NCI-H2171 treated with DMSO at 0.1 percent for 48 hours (cell line): ENCODE measurements around the gene CISD3.

Source experiments
- DNase-seq: peaks from one replicate; lab custom pipeline; 2025; lab: John Stamatoyannopoulos, UW

CISD3 gene

GRCh38 chr17:38729886-38730525, at the start of gene CISD3:
Gene CISD3, plus strand, starts transcription at chr17:38730341. Its CDS starts 18 bp downstream, at chr17:38730359.
- DNase-seq: peak; percentile 81

GRCh38 chr17:38681096-38681495, 49.0 kb upstream of the CISD3 start:
- no peak for DNase-seq

- DNase-seq: no peak
These were observed 44.6 kb upstream of the CISD3 start for GRCh38 chr17:38685491-38685890.

- no peak for DNase-seq
These were observed 42.9 kb upstream of the CISD3 start for GRCh38 chr17:38687286-38687685.

- no peak for DNase-seq
These were observed 39.8 kb upstream of the CISD3 start for GRCh38 chr17:38690386-38690785.

GRCh38 chr17:38691154-38691553, 39.0 kb upstream of the CISD3 start:
- no peak for DNase-seq

- DNase-seq: no peak
These were observed 36.3 kb upstream of the CISD3 start for GRCh38 chr17:38693700-38694329.

- DNase-seq: peak; percentile 46
These were observed 32.9 kb upstream of the CISD3 start for GRCh38 chr17:38697061-38697820.

- DNase-seq: no peak
These were observed 31.4 kb upstream of the CISD3 start for GRCh38 chr17:38698760-38699159.

- peak; percentile 34 for DNase-seq
These were observed 28.5 kb upstream of the CISD3 start for GRCh38 chr17:38701504-38702165.

- peak; percentile 60 for DNase-seq
These were observed 27.8 kb upstream of the CISD3 start for GRCh38 chr17:38702166-38702915.

- DNase-seq: no peak
These were observed 27.0 kb upstream of the CISD3 start for GRCh38 chr17:38702916-38703741.

GRCh38 chr17:38703742-38704605, 26.2 kb upstream of the CISD3 start:
- DNase-seq: peak; percentile 48

- DNase-seq: peak; percentile 71
These were observed 25.3 kb upstream of the CISD3 start, which contains the start of gene MLLT6 for GRCh38 chr17:38704606-38705522. Gene MLLT6, plus strand, starts transcription at chr17:38705273. Its CDS starts 360 bp downstream, at chr17:38705633.

GRCh38 chr17:38705523-38705802, 24.7 kb upstream of the CISD3 start:
- DNase-seq: no peak

- peak; percentile 79 for DNase-seq
These were observed 24.2 kb upstream of the CISD3 start for GRCh38 chr17:38705803-38706504.

GRCh38 chr17:38706505-38707216, 23.5 kb upstream of the CISD3 start:
- no peak for DNase-seq
